COLO829 (cell line): ENCODE results near the gene CPPED1.

Experiments
- DNase-seq: peaks from one replicate; pipeline ENCODE4 v3.0.0; 2012; ENCODE audit warnings: low spot score

The CPPED1 gene

GRCh38 chr16:12646490-12647274 lies 157.0 kb downstream of the CPPED1 start:
- DNase-seq = peak; percentile 37

- no peak for DNase-seq
Observed at GRCh38 chr16:12646098-12646489, 157.6 kb downstream of the CPPED1 start.

GRCh38 chr16:12643034-12643455 lies 160.6 kb downstream of the CPPED1 start:
- no peak for DNase-seq

GRCh38 chr16:12639044-12639443 lies 164.6 kb downstream of the CPPED1 start:
- DNase-seq = no peak

GRCh38 chr16:12637002-12637401 lies 166.7 kb downstream of the CPPED1 start:
- DNase-seq = no peak

GRCh38 chr16:12629271-12629670 lies 174.4 kb downstream of the CPPED1 start:
- no peak for DNase-seq

- DNase-seq = no peak
Observed at GRCh38 chr16:12628536-12628935, 175.2 kb downstream of the CPPED1 start.

- no peak for DNase-seq
Observed at GRCh38 chr16:12627394-12627793, 176.3 kb downstream of the CPPED1 start.

- DNase-seq = no peak
Observed at GRCh38 chr16:12626411-12626810, 177.3 kb downstream of the CPPED1 start.

- no peak for DNase-seq
Observed at GRCh38 chr16:12625716-12626115, 178.0 kb downstream of the CPPED1 start.

- no peak for DNase-seq
Observed at GRCh38 chr16:12625068-12625467, 178.6 kb downstream of the CPPED1 start.

- DNase-seq = no peak
Observed at GRCh38 chr16:12620150-12620549, 183.5 kb downstream of the CPPED1 start.

GRCh38 chr16:12618515-12618914 lies 185.2 kb downstream of the CPPED1 start:
- DNase-seq = no peak

- no peak for DNase-seq
Observed at GRCh38 chr16:12617401-12617819, 186.3 kb downstream of the CPPED1 start.

- no peak for DNase-seq
Observed at GRCh38 chr16:12614662-12615278, 188.9 kb downstream of the CPPED1 start.

- no peak for DNase-seq
Observed at GRCh38 chr16:12613992-12614661, 189.6 kb downstream of the CPPED1 start.

- DNase-seq = no peak
Observed at GRCh38 chr16:12613131-12613991, 190.3 kb downstream of the CPPED1 start.

GRCh38 chr16:12612598-12613101 lies 191.0 kb downstream of the CPPED1 start:
- no peak for DNase-seq

GRCh38 chr16:12611916-12612597 lies 191.6 kb downstream of the CPPED1 start:
- no peak for DNase-seq

- no peak for DNase-seq
Observed at GRCh38 chr16:12611006-12611477, 192.6 kb downstream of the CPPED1 start.
